Activated T-helper 2 cell treated with anti-CD3 and anti-CD28 coated beads, Interferon-gamma antibody, Interleukin-2, Interleukin-4, amounts not matched to agents 10 μg/mL and 5 μg/mL and 100 μg/mL, durations not matched to agents 14 hours and 24 hours and 36 hours (primary cell): Measurements from ENCODE around the gene DEDD2. TPM values are rescaled to one million over a fixed set of nuclear protein-coding genes. Genes with fewer than 3 reads are reported as not detected.
A peak's percentile ranks its signal among the peaks of the same experiment; 100 is the strongest.

Source experiments
- DNase-seq: peaks from one replicate; pipeline ENCODE4 v3.0.0; 2021; ENCODE audit warnings: low spot score
- H3K27ac Mint-ChIP-seq: one replicate; pipeline ENCODE4 v1.8.0; 2021; ENCODE audit warnings: mixed read lengths
- H3K27me3 Mint-ChIP-seq: one replicate; pipeline ENCODE4 v1.8.0; 2021; ENCODE audit warnings: low read depth, mixed read lengths
- H3K36me3 Mint-ChIP-seq: one replicate; pipeline ENCODE4 v1.8.0; 2021; ENCODE audit warnings: low read depth, mixed read lengths
- H3K4me1 Mint-ChIP-seq: one replicate; pipeline ENCODE4 v1.8.0; 2021; ENCODE audit warnings: low read depth, mixed read lengths
- H3K4me3 Mint-ChIP-seq: one replicate; pipeline ENCODE4 v1.8.0; 2021; ENCODE audit warnings: low read depth, mild to moderate bottlenecking, moderate library complexity, mixed read lengths
- H3K9me3 Mint-ChIP-seq: one replicate; pipeline ENCODE4 v1.8.0; 2021; ENCODE audit warnings: mixed read lengths
- intact Hi-C: fragments of 100-400 bp; cut with micrococcal nuclease; formaldehyde crosslinking; loops from one replicate; pipeline ENCODE4 v1.15.1; 2023
- total RNA-seq: library from RNA; stranded (reverse); gene quantifications from 2 replicates; pipeline ENCODE4 v1.2.3, GENCODE V29; 2022

Gene DEDD2
- total RNA-seq, 1 donor from 2014 or later = 33.6 TPM

- Mint-ChIP-seq H3K4me3 (no peak overlapping the region), H3K36me3 (no peaks in the 10 kb centered on the region), H3K27ac (no peak overlapping the region), H3K27me3 (peaks cover 39% of the 10 kb centered on the region), H3K4me1 (peaks cover 7% of the 10 kb centered on the region), H3K9me3 (no peaks in the 10 kb centered on the region)
- intact Hi-C loops = loop anchor here (2.0 kb wide), 2 partner anchors 22 to 44 kb away; partner anchors contain the start of gene POU2F2
- DNase-seq = peak; percentile 73
Observed at GRCh38 chr19:42176990-42177685, 40.3 kb downstream of the DEDD2 start.

- H3K9me3 Mint-ChIP-seq = no peaks in the 10 kb centered on the region
- intact Hi-C loops = loop anchor here (2.0 kb wide), 2 partner anchors 22 to 44 kb away; partner anchors contain the start of gene POU2F2
- peaks cover 35% of the 10 kb centered on the region for H3K27me3 Mint-ChIP-seq
- peak overlapping the region; percentile 85 for H3K4me3 Mint-ChIP-seq
- H3K4me1 Mint-ChIP-seq = peaks cover 7% of the 10 kb centered on the region
- peak; percentile 27 for DNase-seq
- H3K27ac Mint-ChIP-seq = no peak overlapping the region
- no peaks in the 10 kb centered on the region for H3K36me3 Mint-ChIP-seq
Observed at GRCh38 chr19:42176649-42176989, 40.9 kb downstream of the DEDD2 start.

- Mint-ChIP-seq H3K27me3 (peaks cover 35% of the 10 kb centered on the region), H3K9me3 (no peaks in the 10 kb centered on the region), H3K27ac (no peak overlapping the region), H3K4me3 (peak overlapping the region; percentile 85), H3K4me1 (peaks cover 7% of the 10 kb centered on the region), H3K36me3 (no peaks in the 10 kb centered on the region)
- no peak for DNase-seq
- intact Hi-C loops = loop anchor here (2.0 kb wide), 2 partner anchors 23 to 43 kb away; partner anchors contain the start of gene POU2F2
Observed at GRCh38 chr19:42175952-42176648, 41.4 kb downstream of the DEDD2 start.

- H3K36me3 Mint-ChIP-seq = no peaks in the 10 kb centered on the region
- peaks cover 34% of the 10 kb centered on the region for H3K27me3 Mint-ChIP-seq
- no peaks in the 10 kb centered on the region for H3K9me3 Mint-ChIP-seq
- H3K4me3 Mint-ChIP-seq = peak overlapping the region; percentile 85
- DNase-seq = no peak
- peaks cover 7% of the 10 kb centered on the region for H3K4me1 Mint-ChIP-seq
- intact Hi-C loops = no loop called here
- no peak overlapping the region for H3K27ac Mint-ChIP-seq
Observed at GRCh38 chr19:42174958-42175734, 42.3 kb downstream of the DEDD2 start.

- DNase-seq = no peak
- intact Hi-C loops = no loop called here
- Mint-ChIP-seq H3K27ac (no peak overlapping the region), H3K4me1 (peaks cover 7% of the 10 kb centered on the region), H3K27me3 (peaks cover 29% of the 10 kb centered on the region), H3K9me3 (no peaks in the 10 kb centered on the region), H3K36me3 (no peaks in the 10 kb centered on the region), H3K4me3 (no peak overlapping the region)
Observed at GRCh38 chr19:42174188-42174587, 43.3 kb downstream of the DEDD2 start.

- H3K4me3 Mint-ChIP-seq = no peak overlapping the region
- H3K27me3 Mint-ChIP-seq = peaks cover 29% of the 10 kb centered on the region
- H3K36me3 Mint-ChIP-seq = no peaks in the 10 kb centered on the region
- H3K9me3 Mint-ChIP-seq = no peaks in the 10 kb centered on the region
- no peak for DNase-seq
- peaks cover 7% of the 10 kb centered on the region for H3K4me1 Mint-ChIP-seq
- H3K27ac Mint-ChIP-seq = no peak overlapping the region
- intact Hi-C loops = no loop called here
Observed at GRCh38 chr19:42173695-42174094, 43.8 kb downstream of the DEDD2 start.

GRCh38 chr19:42172261-42172660 lies 45.2 kb downstream of the DEDD2 start:
- Mint-ChIP-seq H3K27me3 (peaks cover 29% of the 10 kb centered on the region), H3K4me1 (peaks cover 7% of the 10 kb centered on the region), H3K27ac (no peak overlapping the region), H3K9me3 (no peaks in the 10 kb centered on the region), H3K4me3 (no peak overlapping the region), H3K36me3 (no peaks in the 10 kb centered on the region)
- DNase-seq = no peak
- intact Hi-C loops = no loop called here

GRCh38 chr19:42170715-42171114 lies 46.8 kb downstream of the DEDD2 start:
- Mint-ChIP-seq H3K27me3 (peaks cover 25% of the 10 kb centered on the region), H3K4me3 (no peak overlapping the region), H3K4me1 (peaks cover under 1% of the 10 kb centered on the region), H3K27ac (no peak overlapping the region), H3K9me3 (no peaks in the 10 kb centered on the region), H3K36me3 (no peaks in the 10 kb centered on the region)
- no peak for DNase-seq
- intact Hi-C loops = no loop called here

- Mint-ChIP-seq H3K4me3 (no peak overlapping the region), H3K36me3 (no peaks in the 10 kb centered on the region), H3K4me1 (no peaks in the 10 kb centered on the region), H3K27me3 (peaks cover 18% of the 10 kb centered on the region), H3K9me3 (no peaks in the 10 kb centered on the region), H3K27ac (no peak overlapping the region)
- intact Hi-C loops = no loop called here
- DNase-seq = no peak
Observed at GRCh38 chr19:42169486-42170413, 47.7 kb downstream of the DEDD2 start.

GRCh38 chr19:42168206-42168605 lies 49.3 kb downstream of the DEDD2 start:
- no peak for DNase-seq
- H3K27me3 Mint-ChIP-seq = peaks cover 6% of the 10 kb centered on the region
- no peak overlapping the region for H3K4me3 Mint-ChIP-seq
- H3K36me3 Mint-ChIP-seq = no peaks in the 10 kb centered on the region
- no peak overlapping the region for H3K27ac Mint-ChIP-seq
- H3K9me3 Mint-ChIP-seq = no peaks in the 10 kb centered on the region
- intact Hi-C loops = no loop called here
- no peaks in the 10 kb centered on the region for H3K4me1 Mint-ChIP-seq

- Mint-ChIP-seq H3K4me3 (no peak overlapping the region), H3K27ac (no peak overlapping the region), H3K27me3 (peaks cover 8% of the 10 kb centered on the region), H3K36me3 (no peaks in the 10 kb centered on the region), H3K9me3 (no peaks in the 10 kb centered on the region), H3K4me1 (no peaks in the 10 kb centered on the region)
- no peak for DNase-seq
- intact Hi-C loops = no loop called here
Observed at GRCh38 chr19:42166316-42166715, 51.2 kb downstream of the DEDD2 start.

- H3K27me3 Mint-ChIP-seq = peaks cover 16% of the 10 kb centered on the region
- H3K4me3 Mint-ChIP-seq = no peak overlapping the region
- no peak overlapping the region for H3K27ac Mint-ChIP-seq
- intact Hi-C loops = no loop called here
- DNase-seq = no peak
- H3K4me1 Mint-ChIP-seq = no peaks in the 10 kb centered on the region
- no peaks in the 10 kb centered on the region for H3K9me3 Mint-ChIP-seq
- no peaks in the 10 kb centered on the region for H3K36me3 Mint-ChIP-seq
Observed at GRCh38 chr19:42165146-42165545, 52.3 kb downstream of the DEDD2 start.
